Neural crest cell (in vitro differentiated cells): ENCODE data around the gene ATL3. TPM values are rescaled to one million over a fixed set of nuclear protein-coding genes. Genes with fewer than 3 reads are reported as not detected.

ENCODE experiments used
- DNase-seq: peaks from one replicate; pipeline ENCODE4 v3.0.0; 2021; ENCODE audit warnings: low read depth, mixed read lengths, low spot score
- H3K27ac Mint-ChIP-seq: one replicate; pipeline ENCODE4 v1.8.0; 2021; ENCODE audit warnings: mild to moderate bottlenecking, mixed read lengths; ENCODE audit not compliant: unreplicated experiment
- H3K27me3 Mint-ChIP-seq: 2 replicates; pipeline ENCODE4 v1.8.0; 2021; ENCODE audit warnings: low read depth, mild to moderate bottlenecking, mixed read lengths
- H3K36me3 Mint-ChIP-seq: 2 replicates; pipeline ENCODE4 v1.8.0; 2021; ENCODE audit warnings: low read depth, mild to moderate bottlenecking, mixed read lengths
- H3K4me1 Mint-ChIP-seq: 2 replicates; pipeline ENCODE4 v1.8.0; 2021; ENCODE audit warnings: mixed read lengths
- H3K4me3 Mint-ChIP-seq: one replicate; pipeline ENCODE4 v1.8.0; 2021; ENCODE audit warnings: mild to moderate bottlenecking, mixed read lengths
- H3K9me3 Mint-ChIP-seq: 2 replicates; pipeline ENCODE4 v1.8.0; 2021; ENCODE audit warnings: mixed read lengths
- total RNA-seq: library from RNA; stranded (reverse); gene quantifications from 2 replicates; pipeline ENCODE4 v1.2.1, GENCODE V29; 2021
- TF ChIP-seq, protein P1 (sequence below): fragments of 200-600 bp; sonication (generic); conservative IDR thresholded peaks from 2 replicates; pipeline ENCODE4 v1.5.0; 2021; ENCODE audit warnings: antibody characterized with exemption, mild to moderate bottlenecking

The ATL3 gene
- total RNA-seq, 1 donor from 2014 or later, result 13.2 TPM

DNA sequence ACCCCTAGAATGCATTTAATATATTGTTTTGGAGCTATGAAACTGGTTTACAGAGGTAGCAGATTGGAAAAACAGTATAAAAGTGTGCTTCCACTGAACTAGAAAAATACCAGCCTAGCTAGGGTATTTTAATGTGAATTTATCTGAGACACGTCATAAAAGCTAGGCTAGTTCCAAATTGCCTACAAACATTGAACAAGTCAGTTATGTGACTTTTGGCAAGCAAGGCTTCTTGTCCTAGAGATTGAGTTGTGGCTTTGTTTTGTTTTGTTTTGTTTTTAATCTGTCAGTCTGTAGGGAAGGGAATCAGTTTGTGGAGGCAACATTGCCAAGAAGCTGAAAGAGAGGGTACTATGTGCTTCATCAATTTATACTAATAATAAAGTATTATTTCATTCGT is 34.4 kb upstream of the ATL3 start:
- Mint-ChIP-seq H3K27ac (peak overlapping the region; percentile 9), H3K27me3 (no peaks in the 10 kb centered on the region)
- DNase-seq, result no peak

GRCh38 chr11:63699896-63700295 is 28.7 kb upstream of the ATL3 start:
- Mint-ChIP-seq H3K4me3 (no peak overlapping the region), H3K9me3 (no peaks in the 10 kb centered on the region), H3K4me1 (no peaks in the 10 kb centered on the region), H3K27me3 (no peaks in the 10 kb centered on the region), H3K27ac (no peak overlapping the region), H3K36me3 (no peaks in the 10 kb centered on the region)
- no peak for DNase-seq
- TF ChIP-seq, protein P1, sequence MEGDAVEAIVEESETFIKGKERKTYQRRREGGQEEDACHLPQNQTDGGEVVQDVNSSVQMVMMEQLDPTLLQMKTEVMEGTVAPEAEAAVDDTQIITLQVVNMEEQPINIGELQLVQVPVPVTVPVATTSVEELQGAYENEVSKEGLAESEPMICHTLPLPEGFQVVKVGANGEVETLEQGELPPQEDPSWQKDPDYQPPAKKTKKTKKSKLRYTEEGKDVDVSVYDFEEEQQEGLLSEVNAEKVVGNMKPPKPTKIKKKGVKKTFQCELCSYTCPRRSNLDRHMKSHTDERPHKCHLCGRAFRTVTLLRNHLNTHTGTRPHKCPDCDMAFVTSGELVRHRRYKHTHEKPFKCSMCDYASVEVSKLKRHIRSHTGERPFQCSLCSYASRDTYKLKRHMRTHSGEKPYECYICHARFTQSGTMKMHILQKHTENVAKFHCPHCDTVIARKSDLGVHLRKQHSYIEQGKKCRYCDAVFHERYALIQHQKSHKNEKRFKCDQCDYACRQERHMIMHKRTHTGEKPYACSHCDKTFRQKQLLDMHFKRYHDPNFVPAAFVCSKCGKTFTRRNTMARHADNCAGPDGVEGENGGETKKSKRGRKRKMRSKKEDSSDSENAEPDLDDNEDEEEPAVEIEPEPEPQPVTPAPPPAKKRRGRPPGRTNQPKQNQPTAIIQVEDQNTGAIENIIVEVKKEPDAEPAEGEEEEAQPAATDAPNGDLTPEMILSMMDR, result no peak

More for the DNA sequence above, 34.4 kb upstream of the ATL3 start:
- Mint-ChIP-seq H3K4me3 (no peak overlapping the region), H3K9me3 (no peaks in the 10 kb centered on the region), H3K36me3 (no peaks in the 10 kb centered on the region), H3K4me1 (peaks cover 6% of the 10 kb centered on the region)
- TF ChIP-seq, protein P1, result no peak

GRCh38 chr11:63698976-63699733 is 28.0 kb upstream of the ATL3 start:
- Mint-ChIP-seq H3K4me3 (no peak overlapping the region), H3K27me3 (no peaks in the 10 kb centered on the region), H3K36me3 (no peaks in the 10 kb centered on the region), H3K27ac (no peak overlapping the region), H3K9me3 (no peaks in the 10 kb centered on the region), H3K4me1 (no peaks in the 10 kb centered on the region)
- no peak for DNase-seq
- TF ChIP-seq, protein P1, result no peak

GRCh38 chr11:63694596-63694995 is 23.4 kb upstream of the ATL3 start:
- Mint-ChIP-seq H3K9me3 (no peaks in the 10 kb centered on the region), H3K27ac (no peak overlapping the region), H3K4me3 (no peak overlapping the region), H3K27me3 (no peaks in the 10 kb centered on the region), H3K36me3 (no peaks in the 10 kb centered on the region), H3K4me1 (peaks cover 9% of the 10 kb centered on the region)
- TF ChIP-seq, protein P1, result no peak
- no peak for DNase-seq

DNA sequence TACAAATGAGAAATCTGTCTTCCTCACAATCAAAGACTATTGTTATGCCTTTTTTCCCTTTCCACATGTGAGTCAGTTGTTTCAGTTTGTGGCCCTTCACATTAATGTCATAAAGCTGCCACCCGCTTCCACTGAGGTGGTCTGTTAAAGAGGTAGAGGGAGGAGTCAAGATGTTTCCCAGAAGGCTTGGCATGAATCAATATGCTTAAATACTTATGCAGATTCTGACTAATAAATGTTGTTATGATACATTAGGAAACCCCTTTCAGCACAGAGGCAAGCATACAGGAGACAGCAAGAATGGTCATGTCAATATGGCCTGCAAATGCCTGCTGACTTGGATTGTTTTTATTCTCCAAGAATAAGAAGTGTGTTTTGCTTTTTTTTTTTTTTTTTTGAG is 16.7 kb upstream of the ATL3 start:
- Mint-ChIP-seq H3K9me3 (no peaks in the 10 kb centered on the region), H3K36me3 (no peaks in the 10 kb centered on the region), H3K4me1 (peaks cover 37% of the 10 kb centered on the region), H3K27ac (no peak overlapping the region), H3K27me3 (no peaks in the 10 kb centered on the region), H3K4me3 (no peak overlapping the region)
- TF ChIP-seq, protein P1, result no peak
- DNase-seq, result no peak
